ENCODE results near the gene CDK5RAP1.

Gene CDK5RAP1

DNA sequence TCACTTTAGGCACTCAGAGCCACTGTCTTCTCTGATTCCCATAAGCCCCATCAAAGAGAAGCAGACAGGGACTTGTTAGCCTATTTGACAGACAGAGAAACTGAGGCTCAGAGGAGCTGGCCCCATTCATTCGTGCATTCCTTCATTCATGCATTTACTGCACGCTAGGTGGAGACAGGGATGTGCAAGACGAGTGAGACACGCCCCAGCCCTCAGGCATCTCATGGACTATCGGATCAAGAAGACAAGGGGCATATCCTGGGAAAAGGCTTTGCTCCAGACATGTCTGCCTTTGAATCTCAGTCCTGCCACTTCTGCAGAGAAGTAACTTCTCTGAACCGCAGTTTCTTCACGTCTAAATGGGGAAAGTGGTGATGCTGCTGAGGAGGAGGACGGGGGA is 64.2 kb downstream of the CDK5RAP1 start:
- CTCF ChIA-PET = no interaction called here
- no peak overlapping the region for H3K27ac ChIP-seq
- POLR2A ChIA-PET (ENCODE audit: low non-redundant PET) = no interaction called here

DNA sequence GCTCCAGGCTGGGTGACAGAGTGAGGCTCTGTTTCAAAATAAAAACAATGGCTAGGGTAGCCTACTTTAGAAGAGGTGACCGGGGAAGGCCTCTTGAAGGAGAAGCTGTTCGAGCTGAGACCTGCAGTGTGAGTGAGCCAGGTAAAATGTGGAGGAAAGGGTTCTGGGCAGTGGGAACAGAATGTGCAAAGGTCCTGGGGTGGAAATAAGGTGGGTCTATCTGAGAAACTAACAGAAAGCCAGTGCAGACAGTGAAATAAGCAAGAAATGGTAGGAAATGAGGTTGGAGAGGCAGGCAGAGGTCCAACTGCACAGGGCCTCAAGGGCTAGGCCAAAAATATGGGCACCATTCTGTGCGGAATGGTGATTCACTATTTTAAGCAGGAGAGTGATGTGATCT is 64.9 kb downstream of the CDK5RAP1 start:
- no peak overlapping the region for H3K27ac ChIP-seq
- TF ChIP-seq, protein P1, sequence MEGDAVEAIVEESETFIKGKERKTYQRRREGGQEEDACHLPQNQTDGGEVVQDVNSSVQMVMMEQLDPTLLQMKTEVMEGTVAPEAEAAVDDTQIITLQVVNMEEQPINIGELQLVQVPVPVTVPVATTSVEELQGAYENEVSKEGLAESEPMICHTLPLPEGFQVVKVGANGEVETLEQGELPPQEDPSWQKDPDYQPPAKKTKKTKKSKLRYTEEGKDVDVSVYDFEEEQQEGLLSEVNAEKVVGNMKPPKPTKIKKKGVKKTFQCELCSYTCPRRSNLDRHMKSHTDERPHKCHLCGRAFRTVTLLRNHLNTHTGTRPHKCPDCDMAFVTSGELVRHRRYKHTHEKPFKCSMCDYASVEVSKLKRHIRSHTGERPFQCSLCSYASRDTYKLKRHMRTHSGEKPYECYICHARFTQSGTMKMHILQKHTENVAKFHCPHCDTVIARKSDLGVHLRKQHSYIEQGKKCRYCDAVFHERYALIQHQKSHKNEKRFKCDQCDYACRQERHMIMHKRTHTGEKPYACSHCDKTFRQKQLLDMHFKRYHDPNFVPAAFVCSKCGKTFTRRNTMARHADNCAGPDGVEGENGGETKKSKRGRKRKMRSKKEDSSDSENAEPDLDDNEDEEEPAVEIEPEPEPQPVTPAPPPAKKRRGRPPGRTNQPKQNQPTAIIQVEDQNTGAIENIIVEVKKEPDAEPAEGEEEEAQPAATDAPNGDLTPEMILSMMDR (conservative IDR thresholded peaks at IDR 0.05; ENCODE audit: low read depth) = no peak
- DNase-seq (ENCODE audit: low spot score) = no peak
- ChIA-PET CTCF (no interaction called here), POLR2A (ENCODE audit: low non-redundant PET) (no interaction called here)

More for the DNA sequence above, 64.2 kb downstream of the CDK5RAP1 start:
- TF ChIP-seq, protein P1 (conservative IDR thresholded peaks at IDR 0.05; ENCODE audit: low read depth) = no peak
- peak; percentile 35 for DNase-seq (ENCODE audit: low spot score)

DNA sequence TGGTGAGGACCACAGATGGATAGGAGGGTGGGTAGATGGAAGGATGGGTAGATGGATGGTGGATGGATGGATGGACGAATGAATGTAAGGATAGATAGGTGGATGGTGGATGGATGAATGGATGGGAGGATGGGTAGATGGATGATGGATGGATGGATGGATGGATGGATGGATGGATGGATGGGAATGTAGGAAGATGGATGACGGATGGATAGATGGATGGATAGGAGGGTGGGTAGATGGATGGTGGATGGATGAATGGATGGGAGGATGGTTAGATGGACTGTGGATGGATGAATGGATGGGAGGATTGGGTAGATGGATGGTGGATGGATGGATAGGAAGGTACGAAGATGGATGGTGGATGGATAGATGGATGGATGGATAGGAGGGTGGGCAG is 67.2 kb downstream of the CDK5RAP1 start:
- DNase-seq (ENCODE audit: low spot score) = no peak
- POLR2A ChIA-PET (ENCODE audit: low non-redundant PET) = no interaction called here
- TF ChIP-seq, protein P1 (conservative IDR thresholded peaks at IDR 0.05; ENCODE audit: low read depth) = no peak
- CTCF ChIA-PET = no interaction called here
- no peak overlapping the region for H3K27ac ChIP-seq

DNA sequence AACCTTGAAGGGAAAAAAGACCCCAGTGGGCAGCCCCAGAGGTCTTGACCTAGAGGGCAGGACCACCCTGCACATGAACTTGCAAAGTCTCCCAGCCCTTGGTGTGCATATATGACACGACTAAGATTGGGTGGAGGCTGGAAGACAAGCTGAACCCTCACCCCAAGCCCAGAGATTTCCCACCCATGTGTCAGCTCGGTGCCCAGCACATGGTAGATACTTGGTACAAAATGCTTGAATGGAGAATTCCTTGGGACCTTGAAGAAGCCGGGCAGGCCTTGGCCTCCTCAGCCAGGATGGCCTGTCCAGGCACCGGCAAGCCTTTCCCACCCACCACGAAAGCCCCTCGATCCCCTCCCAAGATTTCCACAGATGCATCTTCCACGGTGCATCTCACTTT is 67.7 kb downstream of the CDK5RAP1 start:
- DNase-seq (ENCODE audit: low spot score) = no peak
- CTCF ChIA-PET = interaction anchor here (0.7 kb wide), 1 partner anchor 122 kb away, joined by 3 read pairs; no protein-coding TSS in a partner anchor
- TF ChIP-seq, protein P1 (conservative IDR thresholded peaks at IDR 0.05; ENCODE audit: low read depth) = no peak
- POLR2A ChIA-PET (ENCODE audit: low non-redundant PET) = no interaction called here
- H3K27ac ChIP-seq = no peak overlapping the region

DNA sequence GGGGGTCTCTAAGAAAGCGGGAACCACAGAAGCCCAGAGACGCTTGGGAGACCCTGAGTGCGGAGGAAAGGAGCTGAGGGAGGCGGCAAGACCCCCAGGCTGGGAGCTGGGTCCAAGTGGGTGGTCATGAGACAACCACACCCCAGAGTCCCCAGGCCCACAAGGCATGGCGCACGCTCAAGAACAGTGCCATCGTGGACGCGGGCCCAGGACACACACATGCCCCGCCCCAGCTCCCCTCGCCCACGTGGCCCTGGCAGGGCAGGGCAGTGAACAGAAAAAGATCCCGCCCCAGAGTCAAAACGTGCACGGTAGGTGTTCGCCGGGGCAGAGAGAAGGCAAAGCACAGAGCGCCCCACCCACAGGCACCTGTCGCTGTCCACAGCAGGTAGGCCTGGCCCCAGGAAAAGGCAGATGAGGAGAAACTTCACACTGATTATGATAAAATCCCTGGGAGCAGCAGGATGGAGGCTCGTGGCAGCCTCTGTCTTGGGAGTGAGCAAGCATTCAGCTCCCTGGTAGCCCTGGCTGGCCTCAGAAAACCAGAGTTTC is 68.3 kb downstream of the CDK5RAP1 start:
- TF ChIP-seq, protein P1 (conservative IDR thresholded peaks at IDR 0.05; ENCODE audit: low read depth) = no peak
- DNase-seq (ENCODE audit: low spot score) = no peak
- ChIA-PET POLR2A (ENCODE audit: low non-redundant PET) (no interaction called here), CTCF (interaction anchor here (0.6 to 0.7 kb wide), 3 partner anchors 121 to 317 kb away, joined by 3 to 4 read pairs (median 3); no protein-coding TSS in a partner anchor)
- H3K27ac ChIP-seq = no peak overlapping the region

DNA sequence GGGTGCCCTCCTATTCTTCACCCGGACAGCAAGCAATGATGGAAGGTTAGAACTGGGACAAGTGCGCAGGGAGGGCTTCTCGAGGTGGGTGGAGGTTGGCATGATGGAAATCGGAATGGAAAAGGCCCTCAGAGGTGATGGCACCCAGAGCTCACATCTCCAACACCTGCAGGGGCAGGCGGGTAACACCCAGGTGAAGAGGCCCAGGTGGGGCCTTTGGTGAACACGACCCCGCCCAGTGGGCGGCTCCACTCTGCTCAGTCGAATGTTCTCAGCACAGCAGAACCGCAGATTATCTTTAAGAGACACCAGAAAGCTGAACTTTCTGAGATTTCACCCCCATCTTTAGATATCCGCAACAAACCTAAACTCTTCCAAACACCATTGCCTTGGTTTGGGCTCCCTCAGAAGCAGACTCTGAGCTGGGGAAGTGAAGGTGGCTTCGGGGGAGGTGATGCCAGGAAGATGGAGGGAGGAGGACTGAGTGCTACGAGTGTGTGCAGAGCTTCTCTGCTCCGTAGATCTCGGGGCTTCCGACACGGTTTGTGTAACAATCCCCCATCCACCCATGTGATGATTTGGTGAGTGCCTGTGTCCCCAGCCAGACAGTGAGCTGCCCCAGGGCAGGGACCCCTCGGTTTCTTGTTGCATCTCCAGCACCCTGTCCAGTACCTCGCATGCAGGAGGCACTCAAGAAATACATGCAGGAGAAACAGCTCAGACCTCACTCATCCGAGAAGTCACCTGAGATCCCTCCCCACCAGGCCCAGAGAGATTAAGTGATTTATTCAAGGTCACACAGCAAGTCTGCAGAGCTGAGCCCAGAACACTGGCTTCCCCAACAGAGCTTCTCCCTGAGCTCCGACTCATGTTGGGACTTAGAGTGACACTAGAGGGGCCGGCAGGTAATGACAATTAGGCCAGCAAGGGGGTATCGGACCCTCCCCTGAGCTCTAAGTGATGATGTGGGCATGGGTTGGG is 72.9 kb downstream of the CDK5RAP1 start:
- no peak overlapping the region for H3K27ac ChIP-seq
- CTCF ChIA-PET = interaction anchor here (0.6 to 0.7 kb wide), 5 partner anchors 232 to 1718 kb away, joined by 3 to 9 read pairs (median 4); no protein-coding TSS in a partner anchor
- no peak for DNase-seq (ENCODE audit: low spot score)
- TF ChIP-seq, protein P1 (conservative IDR thresholded peaks at IDR 0.05; ENCODE audit: low read depth) = no peak
- POLR2A ChIA-PET (ENCODE audit: low non-redundant PET) = no interaction called here
